ENCODE data around the gene EOGT. TPM values are rescaled to one million over a fixed set of nuclear protein-coding genes. Genes with fewer than 3 reads are reported as not detected.
A peak's percentile ranks its signal among the peaks of the same experiment; 100 is the strongest.

The EOGT gene
- total and polyA plus RNA-seq, 2 experiments from 2014 or later: 11.9 to 27.2 TPM

- TF ChIP-seq REST (IDR thresholded peaks at IDR 0.05; ENCODE audit: unreplicated experiment) (no peak), CREB1 (CRISPR knock-in tag; IDR thresholded peaks at IDR 0.05; ENCODE audit: low read depth) (no peak), ZNF114 (CRISPR knock-in tag; IDR thresholded peaks at IDR 0.05) (peak; percentile 85; the same call in 1 of the 2 replicates), CTCF (conservative IDR thresholded peaks at IDR 0.05; ENCODE audit: low read depth in 2 of 2) (0 out of 4 replicates have a peak, but pooled peaks of 1 of the 2 experiments have one; percentile 0)
Measured at GRCh38 chr3:69008980-69009379, 4.5 kb downstream of the EOGT start (continued).

GRCh38 chr3:69005791-69006482 is 7.5 kb downstream of the EOGT start:
- Mint-ChIP-seq H3K4me3 (no peak overlapping the region), H3K27ac (no peak overlapping the region), H3K27me3 (ENCODE audit: insufficient read depth, low read depth, poor library complexity) (no peaks in the 10 kb centered on the region), H3K9me3 (no peaks in the 10 kb centered on the region), H3K4me1 (peaks cover 31% of the 10 kb centered on the region), H3K36me3 (ENCODE audit: low read depth) (peaks cover 58% of the 10 kb centered on the region)
- Histone ChIP-seq H3K36me3 (ENCODE audit: insufficient read depth) (peaks cover 12% of the 10 kb centered on the region), H3K27ac (ENCODE audit: low read depth) (no peak overlapping the region), H3K27me3 (ENCODE audit: insufficient read depth) (no peaks in the 10 kb centered on the region), H4K20me1 (replicated peaks; ENCODE audit: insufficient read depth) (no peaks in the 10 kb centered on the region), H2AFZ (no peak overlapping the region), H3K79me2 (replicated peaks; ENCODE audit: insufficient read depth) (no peaks in the 10 kb centered on the region), H3F3A (replicated peaks; ENCODE audit: low read depth) (no peaks in the 10 kb centered on the region), H3K4me3 (no peak overlapping the region), H3K4me1 (ENCODE audit: insufficient read depth) (peaks cover 23% of the 10 kb centered on the region; the same call in 1 of the 2 replicates), H3K9me2 (ENCODE audit: insufficient read depth) (no peaks in the 10 kb centered on the region), H3K4me2 (no peak overlapping the region)
- TF ChIP-seq CTCF (conservative IDR thresholded peaks at IDR 0.05; ENCODE audit: low read depth in 2 of 2) (no peak), ZNF114 (CRISPR knock-in tag; IDR thresholded peaks at IDR 0.05) (no peak), ZNF331 (CRISPR knock-in tag; IDR thresholded peaks at IDR 0.05; ENCODE audit: low read depth) (no peak), REST (IDR thresholded peaks at IDR 0.05; ENCODE audit: unreplicated experiment) (no peak), EZH2phosphoT487 (IDR thresholded peaks at IDR 0.05; ENCODE audit: unreplicated experiment) (no peak), CREB1 (CRISPR knock-in tag; IDR thresholded peaks at IDR 0.05; ENCODE audit: low read depth) (no peak)
- ATAC-seq (no peak), DNase-seq (ENCODE audit: low spot score) (no peak)

All from GM23338 (cell line).